GM19455 (cell line): ENCODE results near the gene NSFL1C.

ENCODE experiments used
- ATAC-seq: cut with Tn5 transposase; IDR thresholded peaks from one replicate; pipeline ENCODE4 v1.9.1; 2021; ENCODE audit not compliant: unreplicated experiment

NSFL1C gene

GRCh38 chr20:1486566-1486965, 19.9 kb upstream of the NSFL1C start:
- no peak for ATAC-seq

DNA sequence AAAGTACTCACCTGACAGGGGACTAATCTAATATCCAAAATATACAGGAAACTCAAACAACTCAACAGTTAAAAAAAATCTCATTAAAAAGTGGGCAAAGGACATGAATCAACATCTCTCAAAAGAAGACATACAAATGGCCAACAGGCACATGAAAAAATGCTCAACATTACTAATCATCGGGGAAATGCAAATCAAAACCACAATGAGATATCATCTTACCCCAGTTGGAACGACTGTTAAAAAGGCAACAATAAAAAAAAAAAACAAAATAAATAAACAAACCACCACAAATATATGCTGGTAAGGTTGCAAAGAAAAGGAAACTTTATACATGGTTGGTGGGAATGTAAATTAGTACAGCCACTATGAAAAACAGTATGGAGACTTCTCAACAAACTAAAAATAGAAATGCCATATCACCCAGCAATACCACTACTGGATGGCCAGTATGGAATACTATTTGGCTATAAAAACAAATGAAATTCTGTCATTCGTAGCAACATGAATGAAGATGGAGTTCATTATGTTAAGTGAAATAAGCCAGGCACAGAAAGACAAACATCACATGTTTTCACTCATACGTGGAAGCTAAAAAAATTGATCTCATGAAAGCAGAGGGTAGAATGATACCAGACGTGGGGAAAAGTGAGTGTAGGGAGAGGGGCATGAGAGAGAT, 17.9 kb upstream of the NSFL1C start:
- ATAC-seq, result no peak

GRCh38 chr20:1479831-1480595, 13.4 kb upstream of the NSFL1C start:
- no peak for ATAC-seq

- ATAC-seq, result no peak
These were observed 11.9 kb upstream of the NSFL1C start for GRCh38 chr20:1478566-1478965.

GRCh38 chr20:1477896-1478490, 11.3 kb upstream of the NSFL1C start:
- no peak for ATAC-seq

GRCh38 chr20:1474817-1475603, 8.4 kb upstream of the NSFL1C start:
- no peak for ATAC-seq

DNA sequence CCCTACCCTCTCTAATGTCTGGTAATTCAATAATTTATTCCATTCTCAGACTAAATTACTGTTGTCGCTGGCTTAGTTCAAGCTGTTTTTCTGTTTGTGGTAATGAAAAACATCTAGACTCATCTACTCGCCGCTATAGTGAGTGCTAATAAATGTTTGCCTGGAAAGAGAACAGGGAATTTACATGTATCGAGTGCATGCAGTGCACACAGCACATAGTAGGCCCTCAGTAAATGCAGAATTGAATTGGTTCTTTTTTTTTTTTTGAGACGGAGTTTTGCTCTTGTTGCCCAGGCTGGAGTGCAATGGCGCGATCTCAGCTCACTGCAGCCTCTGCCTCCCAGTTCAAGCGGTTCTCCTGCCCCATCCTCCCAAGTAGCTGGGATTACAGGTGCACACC, 7.7 kb upstream of the NSFL1C start:
- no peak for ATAC-seq

- ATAC-seq, result no peak
These were observed 6.9 kb upstream of the NSFL1C start for GRCh38 chr20:1473246-1474220.

- ATAC-seq, result no peak
These were observed 6.1 kb upstream of the NSFL1C start for GRCh38 chr20:1472556-1473245.

DNA sequence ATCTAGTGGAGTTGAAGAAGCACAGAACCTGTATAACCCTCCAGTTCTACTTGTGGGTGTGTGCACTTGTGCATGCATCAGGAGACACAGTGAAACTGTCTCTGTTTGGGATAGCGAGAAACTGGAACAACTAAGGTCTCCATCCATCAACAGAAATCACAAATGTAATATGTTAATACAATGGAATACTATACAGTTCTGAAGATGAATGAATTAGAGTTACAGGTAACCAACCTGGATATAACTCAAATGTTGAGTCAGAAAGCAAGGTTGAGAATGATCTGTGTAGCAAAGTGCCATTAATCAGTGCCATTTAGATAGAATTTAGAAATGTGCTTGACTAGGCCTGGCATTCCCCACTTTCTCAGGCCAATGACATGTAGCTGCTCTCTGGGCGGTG, 4.6 kb upstream of the NSFL1C start:
- ATAC-seq, result no peak

DNA sequence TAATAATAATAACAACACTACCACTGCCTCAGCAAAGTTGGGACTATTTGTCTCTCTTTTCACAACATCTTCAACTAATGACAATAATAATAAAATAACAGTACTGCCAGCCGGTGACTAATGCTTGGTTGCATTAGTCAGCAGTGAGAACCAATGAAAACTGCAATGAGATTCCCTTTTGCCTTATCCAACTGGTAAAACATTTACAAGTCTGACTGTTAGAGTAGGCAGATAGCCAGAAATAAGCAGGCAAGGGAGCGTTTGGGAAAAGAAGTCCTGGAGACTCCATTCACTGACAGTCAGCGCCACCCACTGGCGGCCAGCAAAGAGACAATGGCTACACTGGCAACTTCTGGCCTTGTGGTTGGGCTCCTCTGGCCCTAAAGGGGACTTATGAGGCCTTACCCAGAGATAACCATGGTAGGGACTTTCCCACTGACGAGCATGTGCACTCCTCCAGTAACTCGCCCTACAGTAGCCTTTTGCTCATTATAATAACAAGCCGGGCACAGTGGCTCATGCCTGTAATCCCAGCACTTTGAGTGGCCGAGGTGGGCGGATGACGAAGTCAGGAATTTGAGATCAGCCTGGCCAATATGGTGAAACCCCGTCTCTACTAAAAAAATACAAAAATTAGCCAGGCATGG, 3.4 kb upstream of the NSFL1C start:
- ATAC-seq, result no peak

- ATAC-seq, result no peak
These were observed 2.8 kb upstream of the NSFL1C start for GRCh38 chr20:1469306-1469905.

DNA sequence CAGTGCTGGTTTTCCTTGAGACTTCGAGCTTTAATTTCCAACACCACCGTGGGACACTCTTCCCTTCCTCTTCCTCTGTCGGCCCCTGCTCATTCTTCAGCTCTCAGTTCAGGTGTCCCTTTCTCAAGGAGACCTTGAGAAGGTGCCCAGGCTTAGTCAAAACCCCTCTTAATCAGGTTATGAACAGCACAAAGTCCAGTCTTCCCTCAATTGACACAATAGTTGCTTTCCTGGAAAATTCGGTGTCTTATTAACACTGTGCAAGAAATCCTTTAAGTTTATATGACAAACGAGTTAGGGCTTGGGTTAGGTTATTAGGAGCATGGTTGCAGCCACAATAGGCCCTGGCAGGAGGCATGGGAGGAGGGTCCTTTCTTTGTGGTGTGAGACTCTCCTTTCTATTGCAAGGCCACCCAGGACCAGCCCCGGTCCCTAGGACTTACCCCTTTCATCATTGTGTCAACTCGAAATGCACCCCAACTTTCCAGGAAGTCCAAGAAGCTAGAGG, 1.5 kb upstream of the NSFL1C start:
- no peak for ATAC-seq

DNA sequence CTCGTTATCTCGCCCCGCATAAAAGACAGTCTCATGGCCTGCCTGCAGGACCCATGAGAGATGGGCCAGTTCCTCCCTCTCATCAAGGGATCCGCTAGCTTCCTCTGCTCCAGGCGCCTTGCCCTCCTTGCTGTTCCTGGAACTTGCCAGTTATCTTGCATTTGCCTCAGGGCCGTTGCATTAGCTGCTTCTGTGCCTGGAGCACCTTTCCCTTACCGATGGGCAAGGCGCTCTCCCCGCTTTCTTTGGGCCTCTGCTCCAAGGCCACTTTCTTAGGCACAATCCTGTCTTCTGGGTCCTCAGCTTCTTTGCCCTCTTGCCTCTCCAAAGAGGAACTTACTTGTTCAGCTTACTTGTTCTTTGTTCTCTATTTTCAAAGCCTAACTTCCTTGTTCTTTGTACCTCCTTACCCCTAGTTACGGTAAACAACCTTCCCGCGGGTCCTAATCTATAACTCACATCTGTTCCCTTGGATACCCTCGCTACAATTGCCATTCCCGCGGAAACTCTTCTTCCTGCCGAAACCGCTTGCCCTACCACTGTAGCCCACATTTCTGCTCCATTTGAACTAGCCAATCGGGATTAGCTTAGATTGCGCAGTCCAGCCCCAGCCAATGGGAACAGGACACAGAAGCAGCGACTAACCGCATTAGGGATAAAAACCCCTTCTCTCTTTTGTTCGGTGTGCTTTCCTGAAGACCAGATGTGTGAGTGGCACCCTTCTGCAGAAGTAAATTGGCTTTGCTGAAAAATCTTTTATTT, 887 bp upstream of the NSFL1C start:
- no peak for ATAC-seq

DNA sequence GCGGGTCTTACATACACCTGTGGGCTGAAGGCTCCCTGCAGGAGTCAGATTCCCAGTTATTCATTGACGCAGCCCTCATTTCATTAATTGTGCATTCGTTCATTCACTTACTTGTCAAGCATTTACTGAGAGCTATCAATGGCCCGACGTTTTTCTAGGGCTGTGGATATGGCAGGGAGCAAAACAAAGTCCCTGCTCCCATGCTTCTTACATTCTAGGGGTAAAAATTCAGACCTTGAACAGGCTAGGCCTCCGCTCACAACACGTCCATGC, 369 bp upstream of the NSFL1C start:
- ATAC-seq, result no peak

DNA sequence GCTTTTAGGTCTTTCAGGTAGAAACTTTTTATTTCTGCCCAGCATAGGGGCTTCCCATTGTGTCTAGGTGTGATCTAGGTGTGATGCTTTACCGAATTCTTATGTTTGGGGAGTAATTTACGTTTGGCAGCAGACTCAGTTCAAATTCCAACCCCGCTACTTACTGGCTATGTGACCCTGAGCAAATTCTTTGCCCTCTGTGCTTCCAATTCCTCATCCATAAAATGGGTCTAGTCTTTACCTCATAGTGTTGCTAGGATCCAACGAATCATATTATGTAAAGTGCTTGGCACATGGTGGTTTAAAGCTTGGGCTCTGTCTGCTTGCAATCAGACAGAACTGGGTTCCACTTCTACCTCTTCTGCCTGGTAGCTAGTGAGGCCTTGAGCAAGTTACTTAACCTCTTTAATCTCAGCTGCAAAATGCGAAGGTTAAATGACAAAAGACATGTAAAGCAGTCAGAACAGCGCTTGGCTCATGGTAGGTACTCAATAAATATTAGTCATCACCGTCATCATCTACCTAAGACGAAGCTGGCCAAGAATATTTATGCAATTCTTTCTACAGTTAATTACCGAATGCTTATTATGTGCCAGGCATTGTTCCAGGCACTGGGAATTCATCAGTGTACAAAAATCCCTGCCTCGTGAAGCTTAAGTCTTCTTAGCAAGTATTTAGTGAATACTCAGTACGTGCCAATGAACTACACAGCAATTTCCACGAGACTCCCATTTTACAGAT, 1.0 kb downstream of the NSFL1C start:
- no peak for ATAC-seq

DNA sequence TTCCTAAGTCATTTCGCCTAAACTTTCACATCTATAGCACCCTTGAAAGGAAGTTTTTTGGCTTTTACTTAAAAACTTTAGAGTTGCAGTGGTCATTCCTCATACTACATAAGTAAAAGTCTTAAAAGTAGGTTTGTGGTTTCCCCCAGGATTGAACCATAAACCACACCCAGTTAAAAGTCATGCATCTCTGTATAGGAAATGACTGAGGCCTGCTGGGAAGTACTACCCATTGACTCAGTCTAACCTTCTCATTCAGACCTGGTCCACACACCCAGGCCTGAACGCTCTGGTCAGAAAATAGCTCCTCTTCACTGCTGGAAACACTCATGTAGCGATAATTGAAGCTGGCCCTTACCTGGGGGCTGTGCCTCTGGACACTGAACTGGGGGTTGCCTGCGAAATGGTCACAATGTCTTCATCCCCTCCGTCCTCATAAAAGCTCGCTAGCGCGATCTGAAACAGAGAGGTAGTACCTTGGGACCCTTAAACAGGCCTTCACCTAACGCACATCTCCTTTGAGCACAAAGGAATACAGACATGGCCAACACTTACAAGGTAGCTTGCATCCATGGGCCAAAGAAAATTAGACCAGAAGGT, 2.6 kb downstream of the NSFL1C start:
- no peak for ATAC-seq
